ENCODE data around the gene GATD1.

The GATD1 gene

GRCh38 chr11:776561-777287 is 563 bp downstream of the GATD1 start:
- DNase-seq = peak; percentile 56

GRCh38 chr11:776263-776560 is 1.1 kb downstream of the GATD1 start:
- no peak for DNase-seq

- no peak for DNase-seq
Observed at GRCh38 chr11:774873-775592, 2.3 kb downstream of the GATD1 start.

- DNase-seq = no peak
Observed at GRCh38 chr11:773830-774229, 3.5 kb downstream of the GATD1 start.

- no peak for DNase-seq
Observed at GRCh38 chr11:773425-773824, 3.9 kb downstream of the GATD1 start.

GRCh38 chr11:772429-773390 is 4.6 kb downstream of the GATD1 start:
- no peak for DNase-seq

- DNase-seq = no peak
Observed at GRCh38 chr11:771617-772204, 5.6 kb downstream of the GATD1 start.

- DNase-seq = no peak
Observed at GRCh38 chr11:770642-771616, 6.4 kb downstream of the GATD1 start.

- DNase-seq = no peak
Observed at GRCh38 chr11:769887-770641, 7.2 kb downstream of the GATD1 start.

GRCh38 chr11:767238-767637 is 10.0 kb downstream of the GATD1 start:
- no peak for DNase-seq

GRCh38 chr11:766936-767210 is 10.4 kb downstream of the GATD1 start:
- no peak for DNase-seq

- no peak for DNase-seq
Observed at GRCh38 chr11:766106-766935, 11.0 kb downstream of the GATD1 start.

- DNase-seq = no peak
Observed at GRCh38 chr11:765802-766091, 11.5 kb downstream of the GATD1 start.

GRCh38 chr11:765025-765801 is 12.1 kb downstream of the GATD1 start:
- peak; percentile 75 for DNase-seq

- no peak for DNase-seq
Observed at GRCh38 chr11:764322-765024, 12.8 kb downstream of the GATD1 start.

- no peak for DNase-seq
Observed at GRCh38 chr11:763549-764321, 13.6 kb downstream of the GATD1 start.

GRCh38 chr11:763073-763463 is 14.2 kb downstream of the GATD1 start:
- no peak for DNase-seq

GRCh38 chr11:762421-763072 is 14.7 kb downstream of the GATD1 start:
- peak; percentile 41 for DNase-seq

Data from stimulated activated CD8-positive, alpha-beta memory T cell treated with anti-CD3 and anti-CD28 coated beads, Interleukin-4, amount 100 ng/mL, for 48 hours (primary cell).